Hematopoietic multipotent progenitor cell treated with erythropoietin and hydrocortisone succinate and interleukin-3 and kit ligand, for 8 days (in vitro differentiated cells): ENCODE measurements around the gene CPZ.

ENCODE experiments used
- DNase-seq: peaks from one replicate; pipeline ENCODE4 v3.0.0-alpha.2; 2015

CPZ gene

DNA sequence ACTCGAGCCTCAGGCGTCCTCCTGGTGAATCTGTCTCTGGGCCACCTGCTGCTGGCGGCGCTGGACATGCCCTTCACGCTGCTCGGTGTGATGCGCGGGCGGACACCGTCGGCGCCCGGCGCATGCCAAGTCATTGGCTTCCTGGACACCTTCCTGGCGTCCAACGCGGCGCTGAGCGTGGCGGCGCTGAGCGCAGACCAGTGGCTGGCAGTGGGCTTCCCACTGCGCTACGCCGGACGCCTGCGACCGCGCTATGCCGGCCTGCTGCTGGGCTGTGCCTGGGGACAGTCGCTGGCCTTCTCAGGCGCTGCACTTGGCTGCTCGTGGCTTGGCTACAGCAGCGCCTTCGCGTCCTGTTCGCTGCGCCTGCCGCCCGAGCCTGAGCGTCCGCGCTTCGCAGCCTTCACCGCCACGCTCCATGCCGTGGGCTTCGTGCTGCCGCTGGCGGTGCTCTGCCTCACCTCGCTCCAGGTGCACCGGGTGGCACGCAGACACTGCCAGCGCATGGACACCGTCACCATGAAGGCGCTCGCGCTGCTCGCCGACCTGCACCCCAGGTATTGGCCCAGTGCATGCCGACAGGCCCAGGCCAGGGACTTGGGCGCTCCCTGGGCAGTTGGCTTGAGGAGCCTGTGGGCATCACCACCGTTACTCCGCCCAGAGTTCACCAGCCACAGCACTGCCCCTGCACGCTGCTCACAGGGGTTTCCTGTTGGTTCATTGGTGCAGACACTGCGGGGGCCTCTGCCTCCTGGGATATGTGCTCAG, 11.3 kb upstream of the CPZ start:
- no peak for DNase-seq

DNA sequence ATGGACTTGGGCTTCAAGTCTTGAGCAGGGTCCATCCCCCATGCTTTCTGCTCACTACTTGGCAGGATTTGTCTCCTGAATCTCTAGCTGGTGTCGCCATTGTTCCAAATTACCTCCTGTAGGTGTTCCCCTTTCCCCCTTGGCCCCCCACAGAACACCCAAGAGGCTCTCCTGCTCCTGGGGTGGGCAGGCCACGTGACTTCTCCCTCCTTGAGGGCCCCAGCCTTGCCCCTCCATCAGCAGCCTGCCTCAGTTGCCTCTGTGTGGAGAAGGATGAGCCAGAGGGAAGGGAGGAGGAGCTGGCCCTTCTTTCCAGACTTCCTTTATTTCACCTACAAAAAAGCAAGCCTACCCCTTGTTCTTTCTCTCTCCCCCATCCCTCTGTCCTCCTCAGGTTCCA, 10.5 kb upstream of the CPZ start:
- DNase-seq: no peak

DNA sequence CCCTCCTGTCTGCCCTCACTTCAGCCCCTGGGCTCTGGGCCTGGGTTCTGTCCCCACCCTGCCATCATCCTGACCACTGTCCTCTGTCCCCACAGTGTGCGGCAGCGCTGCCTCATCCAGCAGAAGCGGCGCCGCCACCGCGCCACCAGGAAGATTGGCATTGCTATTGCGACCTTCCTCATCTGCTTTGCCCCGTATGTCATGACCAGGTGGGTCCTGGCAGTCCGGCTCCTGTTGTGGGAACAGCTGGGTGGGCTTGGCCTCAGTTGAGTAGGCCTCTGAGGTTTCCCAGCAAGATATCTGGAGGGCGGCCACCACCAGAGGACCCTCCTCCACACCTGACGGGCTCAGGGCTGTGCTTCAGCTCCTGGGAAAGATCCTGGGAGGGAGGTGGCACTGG, 10.1 kb upstream of the CPZ start:
- no peak for DNase-seq

DNA sequence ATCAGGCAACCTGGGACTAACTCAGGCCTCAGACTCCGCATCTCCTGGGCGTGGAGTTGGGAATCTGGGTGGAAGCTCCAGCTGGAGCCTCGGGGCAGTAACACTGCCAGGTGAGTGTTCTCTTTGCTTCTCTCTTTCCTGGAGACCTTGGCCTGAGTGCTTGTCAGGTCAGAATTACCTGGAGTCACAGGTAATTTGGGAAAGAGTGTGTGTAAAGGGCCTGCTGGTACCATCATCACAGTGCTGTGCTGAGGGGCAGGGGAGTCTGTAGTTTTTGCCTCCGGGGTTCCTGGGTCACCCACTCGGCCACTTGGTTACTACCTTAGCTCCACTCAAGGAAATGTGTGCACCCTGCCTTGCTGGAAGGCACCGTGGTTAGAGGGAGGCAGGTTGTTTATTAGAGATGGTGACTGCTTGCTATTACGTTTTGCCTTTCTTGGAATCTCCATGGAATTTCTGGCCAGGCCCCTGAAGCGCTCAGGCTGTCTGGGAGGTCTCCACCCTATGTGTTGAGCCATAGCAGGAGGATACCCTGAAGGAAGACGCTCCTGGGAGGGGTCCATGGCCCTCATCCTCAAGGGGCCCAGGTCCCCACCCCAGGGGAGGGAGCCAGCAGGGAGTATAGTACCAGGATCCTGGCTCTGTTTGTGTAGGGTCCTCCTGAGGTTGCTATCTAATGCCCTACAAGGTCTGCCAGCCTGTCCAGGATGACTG, 9.5 kb upstream of the CPZ start:
- no peak for DNase-seq

DNA sequence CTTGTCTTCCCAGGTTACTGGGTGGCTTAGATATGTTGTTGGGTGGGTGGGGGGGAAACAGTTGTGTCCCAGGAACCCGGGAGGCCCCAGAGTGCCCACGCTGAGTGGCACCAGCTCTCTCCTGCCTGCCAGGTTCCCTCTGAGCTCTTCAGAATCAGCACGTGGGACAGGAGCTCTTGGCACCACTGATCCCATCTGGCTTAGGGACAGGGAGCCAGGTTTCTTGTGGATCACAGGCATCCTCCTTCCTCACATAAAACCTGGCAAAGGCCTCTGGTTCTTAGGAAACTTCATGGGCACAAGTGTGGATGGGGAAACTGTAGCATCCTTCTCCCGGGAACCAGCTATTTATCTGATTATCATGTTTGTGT, 8.9 kb upstream of the CPZ start:
- no peak for DNase-seq

DNA sequence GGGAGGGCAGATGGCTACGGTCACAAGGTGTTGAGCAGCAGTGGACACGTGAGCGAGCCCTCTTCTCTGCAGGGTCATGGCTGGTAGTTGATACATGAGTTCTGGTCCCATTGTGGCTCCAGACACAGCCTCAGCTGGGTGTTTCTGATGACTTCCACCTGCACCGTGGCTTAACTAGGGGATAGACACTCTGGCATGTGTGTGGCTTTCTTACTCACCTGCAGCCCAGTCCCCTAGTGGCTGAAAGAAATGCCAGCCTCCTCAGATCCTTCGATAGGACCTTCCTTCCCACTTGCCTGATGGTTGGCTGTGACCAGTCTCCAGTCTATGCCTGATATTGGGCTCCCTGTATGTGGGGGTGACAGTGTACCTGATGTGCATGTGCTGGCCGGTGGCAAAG, 7.4 kb upstream of the CPZ start:
- DNase-seq: no peak

DNA sequence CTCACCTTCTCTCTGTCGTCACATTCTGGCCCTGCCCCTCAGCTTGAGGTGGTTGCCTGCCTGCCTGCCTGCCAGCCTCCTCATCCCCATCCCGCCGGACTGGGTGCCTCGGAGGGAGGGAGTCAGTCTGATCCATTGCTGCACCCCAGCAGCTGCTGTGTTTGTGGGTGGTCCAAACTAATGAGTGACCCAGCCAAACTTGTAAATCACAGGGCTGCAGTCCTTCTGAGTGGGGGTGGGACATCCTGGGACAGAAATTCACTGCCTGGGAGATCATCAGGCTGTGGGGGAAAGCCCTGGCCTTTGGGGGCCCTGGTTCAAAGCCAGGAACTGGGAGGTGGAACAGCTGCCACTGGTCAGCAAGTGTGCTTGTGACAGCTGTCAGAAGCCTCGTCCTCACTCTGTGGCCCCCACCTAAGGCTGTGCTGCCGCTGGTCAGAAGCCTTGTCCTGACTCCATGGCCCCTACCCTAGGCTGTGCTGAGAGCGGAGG, 6.8 kb upstream of the CPZ start:
- DNase-seq: no peak

DNA sequence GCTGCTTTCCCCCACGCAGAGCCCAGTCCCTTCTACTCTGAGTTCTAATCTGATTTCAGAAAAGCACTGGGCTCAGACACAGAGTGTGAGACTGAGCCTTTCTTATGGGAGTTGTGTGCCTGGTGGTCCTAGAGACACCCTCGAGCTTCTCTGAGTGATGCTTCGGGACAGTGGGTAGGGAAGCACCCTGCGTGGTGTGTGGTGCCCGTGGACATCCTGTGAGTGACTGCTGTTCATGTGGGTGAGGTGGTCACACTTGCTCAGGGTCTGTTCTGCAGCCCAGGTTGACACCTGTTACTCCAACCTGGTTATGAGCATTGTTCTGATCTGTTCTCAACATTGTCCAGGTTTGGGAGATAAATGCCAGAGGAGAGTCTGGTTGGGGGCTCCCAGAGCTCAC, 6.3 kb upstream of the CPZ start:
- DNase-seq: no peak

DNA sequence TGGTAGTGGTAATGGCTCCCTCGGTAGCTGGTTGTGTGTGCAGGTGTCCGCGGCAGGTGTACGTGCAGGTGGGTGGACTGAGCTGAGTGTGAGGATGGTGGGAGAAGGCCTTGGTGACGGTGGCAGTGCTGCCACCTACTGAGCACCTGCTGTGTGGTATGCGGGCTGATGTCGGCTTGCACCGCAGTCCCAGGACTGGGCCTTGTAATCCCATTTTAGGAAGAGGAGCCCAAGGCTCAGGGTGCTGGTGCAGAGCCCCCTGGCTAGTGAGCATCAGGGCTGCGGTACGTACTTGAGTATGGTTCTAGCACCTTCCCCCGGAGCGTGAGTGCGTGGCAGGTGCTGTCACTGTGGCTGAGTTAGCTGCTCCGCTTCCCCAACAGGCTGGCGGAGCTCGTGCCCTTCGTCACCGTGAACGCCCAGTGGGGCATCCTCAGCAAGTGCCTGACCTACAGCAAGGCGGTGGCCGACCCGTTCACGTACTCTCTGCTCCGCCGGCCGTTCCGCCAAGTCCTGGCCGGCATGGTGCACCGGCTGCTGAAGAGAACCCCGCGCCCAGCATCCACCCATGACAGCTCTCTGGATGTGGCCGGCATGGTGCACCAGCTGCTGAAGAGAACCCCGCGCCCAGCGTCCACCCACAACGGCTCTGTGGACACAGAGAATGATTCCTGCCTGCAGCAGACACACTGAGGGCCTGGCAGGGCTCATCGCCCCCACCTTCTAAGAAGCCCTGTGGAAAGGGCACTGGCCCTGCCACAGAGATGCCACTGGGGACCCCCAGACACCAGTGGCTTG, 5.7 kb upstream of the CPZ start:
- no peak for DNase-seq

DNA sequence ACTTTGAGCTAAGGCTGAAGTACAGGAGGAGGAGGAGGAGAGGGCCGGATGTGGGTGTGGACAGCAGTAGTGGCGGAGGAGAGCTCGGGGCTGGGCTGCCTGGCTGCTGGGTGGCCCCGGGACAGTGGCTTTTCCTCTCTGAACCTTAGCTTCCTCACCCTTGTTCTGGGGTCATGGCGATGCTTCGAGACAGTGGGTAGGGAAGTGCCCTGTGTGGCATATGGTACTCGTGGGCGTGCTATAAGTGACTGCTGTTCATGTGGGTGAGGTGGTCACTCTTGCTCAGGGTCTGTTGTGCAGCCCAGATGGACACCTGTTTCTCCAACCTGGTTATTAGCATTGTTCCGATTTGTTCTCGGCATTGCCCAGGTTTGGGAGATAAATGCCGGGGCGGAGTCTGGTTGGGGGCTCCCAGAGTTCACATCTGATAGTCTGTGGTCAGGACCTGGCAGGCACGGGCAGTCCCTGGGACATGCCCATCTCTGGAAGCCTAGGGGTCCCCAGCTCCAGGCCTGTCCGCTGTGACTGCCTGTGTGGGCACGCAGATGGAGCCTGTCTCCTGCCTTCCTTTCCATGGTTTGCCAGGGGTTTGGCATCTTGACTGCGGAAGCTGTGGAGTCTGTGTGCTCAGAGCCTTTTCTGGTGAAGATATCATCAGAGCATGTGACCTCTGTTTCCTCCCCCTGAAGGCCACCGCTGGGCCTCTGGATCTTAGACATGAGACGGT, 4.9 kb upstream of the CPZ start:
- DNase-seq: no peak

DNA sequence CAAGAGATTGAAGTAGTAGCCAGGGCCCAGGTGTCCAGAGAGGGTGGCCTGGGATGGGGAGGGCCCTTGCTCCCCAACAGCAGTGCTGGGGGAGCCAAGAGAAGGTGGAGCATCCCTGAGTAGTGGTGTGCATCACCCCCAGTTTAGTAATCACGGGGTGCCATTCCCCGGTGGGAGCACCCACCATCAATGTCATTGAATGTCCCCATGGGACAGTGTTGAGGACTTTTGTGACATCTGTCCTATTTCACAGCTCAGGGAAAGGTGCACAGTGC, 4.4 kb upstream of the CPZ start:
- DNase-seq: no peak

DNA sequence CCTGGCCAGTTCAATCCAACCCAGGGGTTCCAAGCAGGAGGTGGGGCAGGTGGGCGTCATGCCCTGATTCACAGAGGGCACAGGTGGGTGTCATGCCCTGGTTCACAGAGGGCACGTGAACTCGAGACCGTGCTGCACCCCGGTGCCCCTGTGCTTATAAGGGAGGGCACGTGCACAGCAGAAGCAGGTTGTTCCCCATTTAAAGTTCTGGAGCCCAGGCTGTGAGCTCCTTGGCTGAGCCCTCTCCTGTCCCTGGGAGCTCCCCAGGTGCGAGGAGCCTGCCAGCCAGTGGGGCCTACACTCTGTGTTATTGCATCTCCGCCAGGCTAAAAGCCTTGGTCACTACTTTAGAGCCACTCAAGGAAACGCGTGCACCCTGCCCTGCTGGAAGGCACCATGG, 3.2 kb upstream of the CPZ start:
- DNase-seq: no peak

DNA sequence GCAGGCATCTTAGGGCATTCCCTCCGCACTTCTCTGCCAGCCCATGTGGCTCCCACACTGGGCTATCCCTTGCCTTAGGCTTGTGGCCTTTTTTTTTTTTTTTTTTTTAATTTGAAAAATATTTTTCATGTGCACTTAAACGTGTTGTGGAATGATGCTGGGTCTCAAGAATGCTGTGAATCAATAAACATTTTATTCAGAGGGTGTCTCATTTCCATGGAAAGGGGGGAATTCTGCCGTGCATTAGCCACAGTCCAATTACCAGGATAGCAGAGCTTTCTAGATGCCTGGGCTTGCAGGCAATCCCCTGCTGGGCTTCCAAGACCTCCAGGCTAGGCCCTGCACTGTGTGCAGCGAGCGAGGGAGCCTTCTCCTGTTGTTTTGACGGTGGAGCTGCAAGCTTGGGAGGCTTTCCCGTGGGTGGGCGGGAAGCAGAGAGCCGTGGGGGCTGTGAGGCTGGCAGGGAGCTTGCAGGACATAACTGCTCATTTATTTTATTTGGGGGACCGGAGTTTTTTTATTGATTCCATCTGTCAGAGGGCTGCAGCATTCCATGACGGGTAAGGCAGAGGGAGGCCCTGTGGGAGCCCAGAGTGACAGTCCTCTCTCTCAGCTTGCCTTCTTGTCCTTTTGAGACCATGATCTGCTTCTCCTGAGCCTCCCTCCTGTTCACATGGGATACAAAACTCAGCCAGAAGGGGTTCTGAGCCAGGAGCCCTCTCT, 2.6 kb upstream of the CPZ start:
- DNase-seq: no peak

DNA sequence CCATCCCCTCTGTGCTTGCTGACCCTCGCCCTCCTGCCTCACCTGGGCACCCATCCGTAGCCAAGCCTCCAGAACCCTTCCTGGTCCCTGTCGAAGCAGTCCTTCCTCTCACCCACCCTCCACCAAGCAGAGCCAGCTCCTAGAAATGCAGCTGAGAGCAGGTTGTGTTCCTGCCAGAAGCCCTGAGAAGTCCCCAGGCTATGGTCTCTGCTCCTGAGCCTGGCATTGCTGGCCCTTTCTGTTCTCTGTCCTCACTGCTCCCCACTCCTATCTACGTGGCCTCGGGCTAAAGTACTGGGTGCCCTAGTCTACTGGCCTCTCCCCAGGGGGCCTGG, 2.1 kb upstream of the CPZ start:
- no peak for DNase-seq

DNA sequence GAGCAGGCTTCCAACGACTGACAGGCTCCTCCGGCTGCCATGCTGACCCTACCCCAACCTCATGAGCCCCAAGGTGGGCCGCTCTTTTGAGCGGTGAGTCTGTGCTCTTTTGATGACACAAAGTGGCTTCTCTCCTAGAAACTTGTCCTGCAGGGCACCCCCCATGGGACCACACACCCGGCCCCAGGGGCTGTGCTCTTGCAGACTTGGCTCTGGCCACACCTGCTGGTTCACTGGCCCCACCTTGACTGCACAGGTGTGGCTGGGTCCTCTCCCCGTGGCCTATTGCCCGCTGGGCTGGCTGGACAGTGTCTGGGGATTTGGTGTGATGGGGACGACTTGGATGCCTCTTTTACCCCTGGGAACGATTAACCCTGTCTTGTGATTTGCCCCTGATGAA, 1.5 kb upstream of the CPZ start:
- DNase-seq: no peak

DNA sequence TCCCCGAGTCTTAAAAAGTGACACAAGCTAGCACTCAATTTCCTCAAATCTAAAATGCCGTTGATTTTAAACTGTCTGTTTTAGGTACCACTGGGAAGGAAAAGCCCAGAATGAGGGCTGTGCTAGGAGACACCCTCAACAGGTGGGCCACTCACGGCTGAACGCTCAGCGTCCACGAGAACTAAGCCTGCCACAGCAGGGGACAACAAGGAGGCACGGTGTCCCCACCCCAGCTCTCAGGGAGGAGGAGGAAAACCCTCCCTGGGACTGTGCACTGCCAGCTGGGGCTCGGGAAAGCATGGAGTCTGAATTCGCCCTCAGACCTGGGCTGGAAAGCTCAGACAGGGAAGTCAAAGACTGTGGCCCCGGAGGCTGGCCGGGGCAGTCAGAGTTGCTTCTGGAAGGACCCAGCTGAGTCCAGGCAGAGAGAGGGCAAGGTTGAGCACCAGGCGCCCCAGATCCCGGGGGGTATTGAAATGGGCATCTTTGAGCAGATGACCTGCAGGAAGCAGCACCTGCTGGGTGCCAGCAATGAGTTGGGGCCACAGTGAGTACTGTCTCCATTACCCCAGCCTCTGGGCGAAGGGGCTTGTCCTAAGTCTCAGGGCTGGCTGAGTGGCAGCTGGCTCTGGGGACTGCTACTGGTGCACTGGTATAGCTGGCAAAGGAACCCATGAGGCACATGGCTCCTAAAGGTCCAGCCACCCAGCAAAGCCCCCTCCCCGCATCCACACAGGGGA, 769 bp upstream of the CPZ start:
- DNase-seq: no peak

DNA sequence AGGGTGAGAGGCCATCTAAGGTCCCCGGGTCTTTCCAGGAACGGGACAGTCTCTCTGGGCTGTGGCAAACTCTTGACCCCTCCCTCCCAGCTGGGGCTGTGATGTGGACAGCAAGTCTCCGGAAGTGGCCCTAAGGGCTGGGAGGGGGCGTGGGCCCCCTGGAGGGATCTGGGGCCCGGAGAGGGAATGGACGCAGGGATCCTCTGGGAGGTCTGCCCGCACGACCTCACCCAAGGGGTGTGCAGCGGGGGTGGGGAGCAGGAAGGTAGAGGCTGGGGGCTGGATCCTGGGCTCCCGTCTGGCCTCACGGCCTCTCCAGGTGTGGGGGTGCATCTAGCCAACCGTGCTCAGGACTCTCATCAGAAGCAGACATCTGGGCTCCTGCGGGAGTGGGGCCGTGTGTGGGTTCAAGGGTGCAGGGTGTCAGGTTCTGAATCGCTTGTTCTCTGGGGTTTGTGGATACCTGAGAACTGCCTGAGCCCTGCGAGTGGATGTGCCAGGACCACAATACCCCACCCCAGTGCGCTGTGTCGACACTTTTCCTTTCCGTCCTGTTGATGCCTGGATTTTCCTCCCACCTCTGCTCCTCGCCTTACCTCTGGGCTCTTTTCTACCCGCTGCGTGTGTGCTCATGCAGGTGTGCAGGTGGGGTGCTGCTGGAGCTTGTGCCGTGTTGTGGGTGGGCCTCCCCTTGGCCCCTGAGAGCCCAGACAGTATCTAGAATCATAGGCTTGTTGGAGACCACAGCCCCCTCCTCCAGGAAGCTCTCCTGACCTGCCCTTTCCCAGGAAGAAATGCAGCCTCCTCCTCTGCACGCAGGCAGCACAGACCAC, 915 bp downstream of the CPZ start:
- DNase-seq: no peak

DNA sequence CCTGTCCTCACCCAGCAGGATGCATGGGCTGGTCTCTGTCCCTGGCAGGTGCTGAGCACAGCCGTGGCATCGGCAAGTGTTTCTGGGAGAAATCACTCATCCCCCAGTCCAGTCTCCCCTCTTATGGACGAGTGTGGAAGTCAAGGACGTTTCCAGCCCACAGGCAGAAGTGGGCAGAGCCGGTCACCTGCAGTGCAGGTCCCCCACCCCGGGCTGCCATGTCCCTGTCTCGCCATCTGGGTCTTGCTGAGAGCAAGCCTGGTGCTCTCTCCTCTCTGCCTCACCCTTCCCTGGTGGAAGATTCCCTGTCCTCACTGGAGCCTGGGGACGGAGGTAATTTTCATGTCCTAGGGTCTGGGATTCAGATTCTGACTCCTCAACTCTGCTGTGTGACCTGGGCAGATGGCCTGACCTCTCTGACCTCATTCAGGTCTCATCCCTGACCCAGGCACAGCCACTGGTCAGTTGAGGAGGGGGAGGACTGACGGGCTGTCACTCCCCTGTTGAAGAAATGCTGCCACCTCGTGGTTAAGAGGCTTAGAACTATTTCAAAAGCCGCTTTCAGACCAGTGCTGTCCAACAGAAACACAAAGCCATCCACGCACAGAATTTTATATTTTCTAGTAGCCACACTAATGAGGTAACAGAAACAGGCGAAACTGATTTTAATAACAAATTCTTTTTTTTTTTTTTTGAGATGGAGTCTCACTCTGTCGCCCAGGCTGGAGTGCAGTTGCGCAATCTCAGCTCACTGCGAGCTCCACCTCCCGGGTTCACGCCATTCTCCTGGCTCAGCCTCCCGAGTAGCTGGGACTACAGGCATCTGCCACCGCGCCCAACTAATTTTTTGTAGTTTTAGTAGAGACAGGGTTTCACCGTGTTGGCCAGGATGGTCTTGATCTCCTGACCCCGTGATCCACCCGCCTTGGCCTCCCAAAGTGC, 1.8 kb downstream of the CPZ start:
- peak; percentile 58 for DNase-seq

DNA sequence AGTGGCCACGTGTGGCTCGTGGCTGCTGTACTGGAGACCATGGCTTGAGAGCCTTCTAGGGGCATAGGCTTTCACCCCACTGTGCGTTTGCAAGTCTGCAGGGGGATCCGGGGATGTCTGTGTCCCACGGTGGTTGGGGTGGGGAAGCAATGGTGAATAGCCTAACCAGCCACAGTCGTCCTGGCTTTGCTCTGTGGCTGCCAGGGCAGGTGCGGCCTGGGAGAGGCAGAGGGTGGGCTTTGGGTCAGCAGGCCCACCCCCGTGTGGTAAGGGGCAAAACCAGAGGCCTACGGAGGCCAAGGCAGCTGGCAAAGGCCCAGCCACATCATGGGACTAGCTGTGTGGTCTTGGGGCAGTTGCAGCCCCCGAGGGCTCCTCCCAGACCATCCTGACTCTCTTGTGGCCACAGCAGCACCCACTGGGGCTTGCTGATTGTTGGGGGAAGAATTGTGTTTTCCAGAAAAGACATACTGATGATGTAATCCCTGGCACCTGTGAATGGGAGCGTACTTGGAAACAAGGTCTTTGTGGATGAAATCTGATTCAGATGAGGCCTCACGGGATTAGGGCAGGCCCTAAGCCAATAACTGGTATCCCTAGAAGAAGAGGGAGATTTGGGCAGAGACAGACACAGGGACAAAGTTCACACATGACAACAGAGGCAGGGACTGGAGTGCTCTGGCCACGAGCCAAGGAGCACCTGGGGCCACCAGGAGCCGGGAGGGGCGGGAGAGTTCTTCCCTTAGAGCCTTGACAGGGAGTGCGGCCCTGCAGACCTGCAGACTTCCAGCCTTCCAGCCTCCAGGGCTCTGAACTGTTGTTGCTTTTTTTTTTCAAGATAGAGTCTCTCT, 2.9 kb downstream of the CPZ start:
- DNase-seq: no peak
